ENCODE measurements around the gene EXOSC10.
"Not testable (repeated sequence)": the region's sequence is repeated elsewhere in the genome, so short reads cannot be mapped to it uniquely, and the experiment has no call there.

EXOSC10 gene

GRCh38 chr1:11059968-11060830 is 39.5 kb downstream of the EXOSC10 start, which contains the start of gene SRM:
TSS of gene SRM (minus strand) at chr1:11060018. CDS start at chr1:11059943, 75 bp downstream.
- peak; percentile 94 for DNase-seq

- DNase-seq: no peak
These were observed 40.3 kb downstream of the EXOSC10 start for GRCh38 chr1:11059155-11059967.

GRCh38 chr1:11058595-11059154 is 41.0 kb downstream of the EXOSC10 start:
- DNase-seq: no peak

- no peak for DNase-seq
These were observed 41.6 kb downstream of the EXOSC10 start for GRCh38 chr1:11058026-11058425.

GRCh38 chr1:11057477-11057876 is 42.2 kb downstream of the EXOSC10 start:
- DNase-seq: no peak

- no peak for DNase-seq
These were observed 43.2 kb downstream of the EXOSC10 start for GRCh38 chr1:11056504-11056903.

GRCh38 chr1:11055676-11056075 is 44.0 kb downstream of the EXOSC10 start:
- DNase-seq: no peak

- DNase-seq: no peak
These were observed 45.0 kb downstream of the EXOSC10 start for GRCh38 chr1:11054666-11055065.

- DNase-seq: no peak
These were observed 45.5 kb downstream of the EXOSC10 start for GRCh38 chr1:11054181-11054580.

GRCh38 chr1:11053758-11054137 is 45.9 kb downstream of the EXOSC10 start:
- DNase-seq: no peak

- no peak for DNase-seq
These were observed 46.6 kb downstream of the EXOSC10 start for GRCh38 chr1:11052839-11053757.

- no peak for DNase-seq
These were observed 47.7 kb downstream of the EXOSC10 start for GRCh38 chr1:11051781-11052511.

- not testable (repeated sequence) for DNase-seq
These were observed 48.5 kb downstream of the EXOSC10 start for GRCh38 chr1:11051121-11051520.

GRCh38 chr1:11046625-11047365 is 52.9 kb downstream of the EXOSC10 start, which contains the start of gene MASP2:
TSS of gene MASP2 (minus strand) at chr1:11047239. CDS start at chr1:11047207, 32 bp downstream.
- no peak for DNase-seq

GRCh38 chr1:11046270-11046566 is 53.5 kb downstream of the EXOSC10 start:
- DNase-seq: no peak

GRCh38 chr1:11045428-11046269 is 54.0 kb downstream of the EXOSC10 start:
- DNase-seq: no peak

GRCh38 chr1:11044849-11045427 is 54.7 kb downstream of the EXOSC10 start:
- no peak for DNase-seq

GRCh38 chr1:11044086-11044848 is 55.4 kb downstream of the EXOSC10 start:
- no peak for DNase-seq
